HG03039 (cell line): Measurements from ENCODE around the gene MAP4K1.
"Not testable (repeated sequence)": the region's sequence is repeated elsewhere in the genome, so short reads cannot be mapped to it uniquely, and the experiment has no call there.

Source experiments
- ATAC-seq: cut with Tn5 transposase; IDR thresholded peaks from one replicate; pipeline ENCODE4 v1.9.1; 2021; ENCODE audit warnings: mild to moderate bottlenecking, moderate library complexity; ENCODE audit not compliant: unreplicated experiment

The MAP4K1 gene

DNA sequence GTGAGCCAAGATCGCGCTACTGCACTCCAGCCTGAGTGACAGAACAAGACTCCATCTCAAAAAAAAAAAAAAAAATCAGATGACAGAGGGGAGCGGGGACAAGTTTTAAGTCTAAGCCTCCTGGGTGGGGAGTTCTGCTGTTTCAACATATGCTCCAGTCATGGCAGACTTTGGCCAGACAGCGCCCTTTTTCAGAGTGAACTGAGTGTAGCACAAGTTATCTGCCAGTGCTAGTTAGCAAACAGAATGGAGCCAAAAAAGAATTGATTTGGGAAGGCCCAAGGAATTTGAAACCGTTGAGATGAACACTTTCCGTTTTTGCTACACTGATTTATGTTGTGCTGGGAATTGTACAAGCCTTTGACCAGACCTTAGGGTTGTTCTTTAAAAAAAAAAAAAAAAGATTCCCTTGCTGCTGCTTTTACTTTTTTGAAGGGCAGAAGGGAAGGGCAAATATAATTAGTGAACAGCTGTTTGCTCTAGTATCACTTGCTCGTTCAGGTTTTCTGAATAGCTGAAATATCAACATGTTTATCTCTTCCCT, 35.3 kb upstream of the MAP4K1 start:
- no peak for ATAC-seq

DNA sequence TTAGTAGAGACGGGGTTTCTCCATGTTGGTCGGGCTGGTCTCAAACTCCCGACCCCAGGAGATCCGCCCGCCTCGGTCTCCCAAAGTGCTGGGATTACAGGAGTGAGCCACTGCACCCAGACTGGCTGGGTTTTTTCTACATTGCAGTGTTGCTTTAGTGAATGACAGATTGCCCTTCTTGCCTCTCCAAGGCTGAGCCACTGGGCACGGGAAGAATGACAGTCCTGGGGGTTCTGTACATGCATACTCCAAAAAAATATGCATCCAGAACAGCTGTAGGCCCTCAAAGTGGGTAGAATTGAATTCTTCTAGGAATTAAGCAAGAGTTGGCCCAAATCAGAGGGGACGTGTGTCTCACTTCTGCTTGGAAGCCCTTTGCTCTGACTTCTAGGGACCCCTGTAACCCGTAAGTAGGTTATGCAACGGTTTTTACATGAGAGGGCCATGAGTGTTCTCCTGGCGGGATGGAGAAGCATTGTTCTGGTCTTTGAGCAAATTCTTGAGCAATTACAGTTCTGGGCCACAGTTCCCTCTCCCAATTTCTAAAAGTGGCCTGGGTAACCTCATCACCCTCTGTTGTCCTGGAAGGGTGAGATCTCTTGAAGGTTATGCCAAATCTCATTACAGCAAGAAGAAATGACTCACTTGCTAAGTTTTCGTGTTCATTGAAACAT, 33.3 kb upstream of the MAP4K1 start:
- no peak for ATAC-seq

DNA sequence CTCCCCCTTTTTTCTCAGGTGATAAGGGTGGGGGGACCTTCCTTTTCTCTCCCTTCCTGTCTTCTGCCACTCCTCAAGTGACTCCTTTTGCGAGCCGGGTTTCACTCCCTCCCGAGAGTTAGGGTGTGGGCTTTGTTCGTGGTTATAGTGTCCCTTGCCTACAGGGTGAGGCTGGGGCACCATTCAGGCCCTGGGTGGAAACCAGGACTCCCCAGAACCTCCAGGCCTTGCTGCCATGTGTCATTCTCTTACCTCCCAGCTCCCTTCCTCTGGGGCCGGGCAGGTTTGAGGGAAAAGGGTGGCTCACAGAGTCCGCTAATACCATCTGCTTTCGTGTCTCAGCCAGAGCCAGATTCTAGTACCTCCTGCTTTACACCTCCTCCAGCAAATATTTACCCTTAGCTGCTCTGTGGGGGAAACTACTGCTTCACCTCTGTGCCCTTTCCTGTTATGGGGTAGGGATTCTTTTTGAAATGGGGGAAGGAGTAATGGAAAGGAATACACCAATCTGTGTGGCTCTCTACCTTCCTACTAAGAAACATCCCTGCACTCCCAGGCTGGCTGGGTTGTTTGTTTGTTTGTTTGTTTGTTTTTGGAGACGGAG, 32.5 kb upstream of the MAP4K1 start:
- no peak for ATAC-seq

DNA sequence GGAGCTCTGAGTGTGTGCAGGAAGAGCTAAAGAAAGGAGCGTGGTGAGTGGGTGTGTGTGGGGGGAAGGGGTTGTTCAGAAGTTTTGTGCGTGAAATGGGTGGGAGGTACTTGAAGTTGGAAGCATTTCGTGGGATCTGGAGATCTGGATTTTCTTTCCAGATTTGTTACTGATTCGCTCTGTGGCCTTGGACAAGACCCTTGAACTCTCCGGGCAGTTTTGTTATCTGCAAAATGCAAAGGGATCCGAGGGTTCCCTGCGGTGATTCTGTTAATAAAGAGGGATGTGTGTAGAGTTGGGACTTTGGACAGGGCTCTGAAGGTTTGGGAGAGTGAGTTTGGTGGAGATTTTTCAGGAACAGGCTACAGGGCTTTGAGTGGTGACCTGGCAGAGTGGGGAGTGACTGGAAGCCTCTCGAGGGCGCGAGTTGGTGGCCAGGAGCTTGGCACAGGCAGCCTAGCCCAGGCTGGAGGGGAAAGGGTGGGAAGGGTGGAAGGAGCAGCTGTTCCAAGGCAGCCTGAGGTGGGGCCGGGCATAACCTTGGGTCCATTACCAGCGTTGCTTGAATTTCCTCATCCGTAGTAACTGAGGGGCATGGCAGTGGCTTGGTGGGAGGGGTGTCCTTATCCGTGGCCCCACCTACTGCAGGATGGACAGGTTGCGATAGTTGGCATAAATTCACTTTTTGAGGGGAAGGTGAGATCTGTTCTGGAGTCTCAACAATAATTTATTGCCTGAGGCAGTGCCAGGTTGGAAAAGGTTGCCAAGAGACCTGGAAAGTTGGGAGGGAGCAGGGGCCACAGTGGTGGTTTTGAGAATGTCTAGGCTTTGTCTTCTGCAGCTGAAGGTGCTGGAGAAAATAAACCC, 31.8 kb upstream of the MAP4K1 start:
- no peak for ATAC-seq

DNA sequence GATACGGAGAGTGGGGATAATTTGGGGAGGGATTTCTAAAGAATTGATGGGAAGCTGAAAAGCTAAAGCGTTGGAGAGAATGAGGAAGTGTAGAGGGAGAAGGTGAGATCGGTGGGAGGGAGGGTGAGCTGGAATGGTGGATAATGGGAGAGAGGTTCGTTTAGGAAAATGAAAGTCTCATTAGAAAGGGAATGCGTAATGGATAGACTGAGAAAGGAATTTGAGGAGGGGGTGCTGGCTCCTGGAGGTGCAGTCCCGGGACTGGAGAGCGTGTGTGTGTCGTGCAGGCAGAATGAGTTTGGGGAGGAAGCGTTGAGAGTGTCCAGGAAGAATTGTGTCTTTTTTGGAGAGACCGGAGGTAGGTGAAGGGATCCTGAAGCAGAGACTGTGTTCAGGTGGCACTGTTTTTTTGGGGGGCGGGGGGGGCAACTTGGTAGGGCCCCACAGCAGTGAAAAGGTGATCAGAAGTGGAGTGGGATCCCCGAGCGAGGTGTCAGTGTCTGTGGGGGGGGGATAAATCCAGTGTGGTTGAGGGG, 31.1 kb upstream of the MAP4K1 start:
- no peak for ATAC-seq

DNA sequence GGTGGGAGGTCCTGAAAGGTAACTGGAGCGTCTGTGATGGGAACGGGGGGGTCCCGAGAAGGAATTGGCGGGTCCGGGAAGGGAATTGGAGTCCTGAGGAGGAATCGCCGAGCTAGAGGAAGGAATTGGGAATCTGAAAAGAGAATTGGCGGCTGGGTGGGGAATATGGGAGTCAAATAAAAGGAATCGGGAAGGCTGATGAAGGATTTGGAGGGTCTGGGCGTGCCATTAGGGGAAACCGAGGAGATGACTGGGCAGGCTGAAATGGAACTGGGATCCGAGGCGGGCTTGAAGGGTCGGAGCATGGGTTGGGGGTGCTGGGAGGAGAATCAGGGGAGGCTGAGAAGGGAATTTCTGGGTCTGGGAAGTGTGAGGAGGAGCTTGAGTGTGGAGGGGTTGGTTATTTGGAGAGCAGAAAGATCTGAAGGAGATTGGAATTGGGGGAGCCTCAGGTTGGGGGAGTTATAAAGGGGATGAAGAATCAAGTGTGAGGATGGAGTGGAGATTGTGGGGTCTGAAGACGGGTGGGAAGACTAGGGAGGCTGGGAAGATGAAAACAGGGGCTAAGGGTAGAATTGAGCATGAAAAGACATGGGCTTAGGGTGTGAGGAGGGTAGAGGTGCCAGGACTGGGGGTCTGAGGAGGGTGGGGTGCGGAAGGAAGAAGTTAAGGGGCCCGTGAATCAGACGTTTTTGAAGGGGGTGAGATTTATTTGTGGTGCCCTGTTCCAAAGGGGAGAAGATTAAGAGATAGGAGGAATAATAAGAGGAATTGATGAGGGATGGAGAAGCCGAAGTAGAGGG, 30.4 kb upstream of the MAP4K1 start:
- no peak for ATAC-seq

DNA sequence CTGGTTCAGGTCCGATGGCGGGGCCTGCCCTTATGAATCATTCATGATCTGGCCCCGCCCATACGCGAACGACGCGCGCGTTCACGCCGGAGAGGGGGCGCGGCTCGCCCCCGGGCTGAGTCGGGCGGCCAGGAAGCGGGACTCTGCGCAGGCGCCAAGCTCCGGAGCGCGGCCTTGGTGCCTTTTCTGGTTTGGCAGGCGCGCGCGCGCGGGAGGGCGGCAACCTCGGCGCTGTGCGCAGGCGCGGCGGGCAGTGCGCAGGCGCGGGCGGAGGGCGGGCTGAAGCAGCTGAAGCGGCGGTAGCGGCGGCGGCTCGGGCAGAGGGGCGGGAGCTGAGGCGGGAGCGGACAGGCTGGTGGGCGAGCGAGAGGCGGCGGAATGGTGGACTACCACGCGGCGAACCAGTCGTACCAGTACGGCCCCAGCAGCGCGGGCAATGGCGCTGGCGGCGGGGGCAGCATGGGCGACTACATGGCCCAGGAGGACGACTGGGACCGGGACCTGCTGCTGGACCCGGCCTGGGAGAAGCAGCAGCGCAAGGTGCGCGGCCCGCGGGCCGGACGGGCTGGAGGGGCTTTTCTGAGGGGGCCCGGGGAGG, 29.7 kb upstream of the MAP4K1 start, which contains the start of gene ACTN4:
TSS of gene ACTN4 (plus strand) at position 282 of the 598 bp plus-strand sequence. CDS start at position 379, 97 bp downstream.
- ATAC-seq = peak; percentile 88

DNA sequence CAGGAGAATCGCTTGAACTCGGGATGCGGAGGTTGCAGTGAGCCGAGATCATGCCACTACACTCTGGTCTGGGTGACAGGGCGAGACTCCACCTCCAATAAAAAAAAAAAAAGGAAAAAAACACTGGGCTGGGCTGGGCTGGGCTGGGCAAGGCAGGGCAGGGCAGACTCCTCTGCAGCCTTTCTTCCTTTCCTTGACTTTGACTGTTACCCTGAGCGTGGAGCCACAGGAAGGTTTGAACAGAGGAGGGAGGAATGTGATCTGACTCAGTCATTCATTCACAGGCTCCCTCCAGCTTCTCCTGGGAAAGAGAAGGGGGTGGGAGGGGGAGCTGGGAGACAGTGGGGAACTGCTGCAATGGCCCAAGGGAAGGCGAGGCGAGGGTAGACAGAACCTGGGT, 27.0 kb upstream of the MAP4K1 start:
- no peak for ATAC-seq

DNA sequence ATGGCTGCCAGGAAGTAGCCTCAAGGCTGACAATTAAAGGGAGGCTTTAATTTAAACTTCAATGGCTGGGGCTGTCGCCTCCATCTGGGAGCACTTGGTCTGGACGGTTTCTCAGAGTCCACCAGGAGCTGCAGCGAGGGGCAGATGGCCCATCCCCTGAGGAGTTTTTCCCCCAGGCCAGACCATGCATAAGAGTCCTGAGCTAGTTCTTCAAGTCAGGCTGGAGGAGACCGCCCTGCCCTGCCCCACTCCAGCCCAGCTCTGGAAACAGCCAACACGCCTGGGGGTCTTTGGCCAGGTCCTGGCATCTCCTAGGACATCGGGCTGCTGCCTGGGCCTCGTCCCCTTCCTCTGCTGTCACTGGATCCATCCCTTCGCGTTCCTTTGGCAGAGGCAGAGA, 24.4 kb upstream of the MAP4K1 start:
- no peak for ATAC-seq

DNA sequence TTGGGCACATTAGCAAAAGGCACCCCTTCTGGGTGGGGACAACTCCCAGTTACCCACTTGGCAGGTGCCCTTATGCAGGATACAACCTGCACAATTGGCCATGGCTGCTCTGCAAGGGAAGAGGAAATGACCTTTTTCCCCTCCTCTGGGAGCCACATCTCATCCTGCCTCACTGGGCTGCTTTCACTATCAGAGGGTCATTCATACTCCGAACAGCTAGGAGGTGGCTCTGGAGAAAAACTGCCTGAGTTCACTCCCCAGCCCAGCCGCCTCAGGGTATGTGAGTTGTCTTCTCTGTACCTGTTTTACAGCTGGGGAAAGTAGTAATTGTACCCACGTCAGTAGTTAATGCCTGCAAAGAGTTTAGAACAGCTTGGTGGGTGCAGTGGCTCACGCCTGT, 22.6 kb upstream of the MAP4K1 start:
- ATAC-seq = no peak

DNA sequence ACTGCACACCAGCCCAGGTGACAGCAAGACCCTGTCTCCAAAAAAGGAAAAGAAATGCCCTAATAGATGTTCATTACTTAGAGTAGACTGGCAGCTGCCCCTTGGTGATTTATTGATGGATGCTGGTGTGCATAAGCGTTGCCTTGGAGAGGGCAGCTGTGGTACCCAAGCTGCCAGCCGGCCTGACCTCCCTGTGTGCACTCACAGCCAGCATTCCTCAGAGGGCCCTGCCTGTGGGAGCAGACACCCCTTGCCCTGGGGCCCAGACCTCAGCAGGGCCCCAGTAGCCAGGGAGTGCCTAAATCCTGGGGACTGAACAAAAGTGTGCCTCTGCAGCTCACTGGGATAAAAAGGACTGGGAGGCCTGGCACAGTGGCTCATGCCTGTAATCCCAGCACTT, 21.9 kb upstream of the MAP4K1 start:
- ATAC-seq = no peak

DNA sequence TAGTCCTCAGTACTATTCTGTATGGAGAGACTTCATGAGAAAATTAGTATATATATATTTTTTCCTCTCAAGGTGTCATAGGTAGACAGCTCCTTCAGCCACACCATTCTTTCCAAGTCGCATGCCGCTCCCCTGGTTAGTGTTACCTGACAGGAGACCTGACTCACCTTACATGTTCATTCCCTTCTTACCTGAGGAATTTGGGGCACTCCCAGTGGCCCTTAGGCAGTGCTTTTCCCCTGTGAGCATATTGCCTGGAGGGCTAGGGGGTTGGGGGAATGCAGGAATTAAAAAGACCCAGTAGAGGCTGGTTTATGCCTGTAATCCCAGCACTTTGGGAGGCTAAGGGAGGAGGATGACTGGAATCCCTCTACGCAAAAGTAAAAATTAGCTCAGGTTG, 20.7 kb upstream of the MAP4K1 start:
- ATAC-seq = no peak

DNA sequence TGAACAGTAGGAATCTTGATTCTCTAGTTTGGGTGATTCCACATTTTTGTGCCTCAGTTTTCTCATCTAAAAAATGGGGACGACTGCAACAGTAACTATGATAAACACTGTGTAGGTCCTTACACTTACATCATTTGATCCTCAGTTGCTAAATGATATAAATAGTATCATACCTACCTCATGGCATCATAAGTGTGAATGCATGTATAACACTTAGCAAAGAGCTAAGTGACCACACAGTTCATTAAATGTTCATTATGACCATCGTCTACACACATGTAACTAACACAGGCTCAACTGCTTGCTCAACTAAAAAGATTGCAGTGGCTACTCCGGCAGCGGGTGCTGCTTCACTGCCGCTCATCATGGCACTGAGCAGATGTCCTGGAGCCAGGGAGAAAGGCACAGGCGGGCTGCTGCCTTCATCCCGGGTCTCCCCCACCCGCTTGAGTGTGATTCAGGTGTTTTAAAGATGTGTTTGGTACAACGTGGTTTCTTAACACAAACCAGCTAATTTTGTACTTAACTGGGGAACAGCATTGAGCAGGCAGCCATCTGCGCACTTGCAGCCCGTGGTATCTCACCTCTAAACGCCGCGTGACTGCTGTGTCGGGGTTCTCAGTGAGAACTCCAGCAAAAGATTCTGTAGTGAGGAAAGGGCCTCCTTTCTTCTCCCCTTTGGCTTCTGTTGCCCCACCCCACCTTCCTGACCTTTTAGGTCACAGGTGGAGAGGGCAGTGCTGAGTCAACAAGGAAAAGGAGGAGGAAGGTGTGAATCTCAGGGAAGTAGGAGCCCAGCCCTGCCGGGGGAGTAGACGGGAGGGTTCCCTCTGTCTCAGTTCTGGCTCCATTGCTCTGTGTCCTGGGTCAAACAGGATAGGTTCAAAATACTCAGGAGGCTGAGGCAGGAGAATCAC, 18.0 kb upstream of the MAP4K1 start:
- ATAC-seq = no peak

DNA sequence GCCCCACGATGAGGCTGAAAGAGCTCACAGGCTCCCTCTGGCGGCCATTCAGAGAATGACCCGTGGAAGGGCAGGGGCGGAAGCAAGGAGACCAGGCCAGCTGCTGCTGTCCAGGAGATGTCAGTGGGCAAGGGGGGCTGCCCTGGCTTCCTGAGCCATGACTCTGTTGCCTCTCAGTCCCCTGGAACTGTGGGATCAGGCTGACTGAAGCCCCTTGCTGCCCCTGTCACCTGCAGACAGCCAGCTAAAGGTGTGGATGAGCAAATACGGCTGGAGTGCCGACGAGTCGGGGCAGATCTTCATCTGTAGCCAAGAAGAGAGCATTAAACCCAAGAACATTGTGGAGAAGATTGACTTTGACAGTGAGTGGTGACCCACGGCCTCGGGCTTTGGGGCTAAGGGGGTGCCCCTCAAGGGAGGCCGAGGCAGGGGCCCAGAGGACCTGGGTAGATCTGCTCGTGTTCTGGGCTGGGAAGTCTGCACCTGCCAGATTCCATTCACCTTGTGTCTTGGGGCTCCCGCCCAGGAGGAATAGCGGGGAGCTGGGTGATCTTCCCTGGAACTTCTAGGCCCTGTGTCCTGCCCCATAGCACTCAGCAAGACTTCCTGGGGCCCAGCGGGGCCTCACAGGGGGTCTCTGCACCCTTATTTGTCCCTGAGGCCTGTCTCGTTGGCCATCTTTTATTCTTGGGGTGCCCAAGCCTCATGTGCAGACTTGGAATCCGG, 17.2 kb upstream of the MAP4K1 start:
- ATAC-seq = no peak

DNA sequence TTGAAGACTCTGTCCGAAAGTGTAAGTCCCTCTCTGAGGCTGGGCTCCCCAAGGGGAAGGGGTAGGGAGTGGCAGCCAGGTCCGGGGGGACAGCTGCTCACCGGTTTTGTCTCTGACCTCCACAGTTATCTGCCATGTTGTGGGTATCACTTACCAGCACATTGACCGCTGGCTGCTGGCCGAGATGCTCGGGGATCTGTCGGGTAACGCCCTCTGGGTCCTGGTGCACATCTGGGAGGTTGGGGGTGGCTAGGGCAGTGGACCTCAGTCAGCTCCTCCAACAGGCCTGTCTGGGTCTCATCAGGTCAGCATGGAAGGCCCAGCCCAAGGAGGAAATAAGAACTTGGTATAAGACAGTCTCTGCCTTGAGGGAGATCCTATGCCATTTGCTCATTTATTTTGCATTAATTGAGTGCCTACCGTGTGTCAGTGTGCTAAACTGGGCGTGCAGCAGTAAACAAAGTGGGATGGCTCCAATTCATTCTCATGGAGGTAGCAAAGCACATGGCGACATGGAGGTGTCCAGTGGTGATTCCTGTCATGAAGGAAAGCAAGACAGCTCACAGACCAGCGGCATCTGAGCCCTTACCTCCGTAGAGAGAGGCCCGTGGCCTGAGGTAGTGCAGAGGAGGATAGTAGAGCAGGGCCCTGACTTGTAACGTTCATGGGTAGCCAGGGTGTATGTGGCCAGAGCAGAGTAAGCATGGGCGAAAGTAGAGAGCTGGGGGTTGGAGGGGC, 14.9 kb upstream of the MAP4K1 start:
- no peak for ATAC-seq

DNA sequence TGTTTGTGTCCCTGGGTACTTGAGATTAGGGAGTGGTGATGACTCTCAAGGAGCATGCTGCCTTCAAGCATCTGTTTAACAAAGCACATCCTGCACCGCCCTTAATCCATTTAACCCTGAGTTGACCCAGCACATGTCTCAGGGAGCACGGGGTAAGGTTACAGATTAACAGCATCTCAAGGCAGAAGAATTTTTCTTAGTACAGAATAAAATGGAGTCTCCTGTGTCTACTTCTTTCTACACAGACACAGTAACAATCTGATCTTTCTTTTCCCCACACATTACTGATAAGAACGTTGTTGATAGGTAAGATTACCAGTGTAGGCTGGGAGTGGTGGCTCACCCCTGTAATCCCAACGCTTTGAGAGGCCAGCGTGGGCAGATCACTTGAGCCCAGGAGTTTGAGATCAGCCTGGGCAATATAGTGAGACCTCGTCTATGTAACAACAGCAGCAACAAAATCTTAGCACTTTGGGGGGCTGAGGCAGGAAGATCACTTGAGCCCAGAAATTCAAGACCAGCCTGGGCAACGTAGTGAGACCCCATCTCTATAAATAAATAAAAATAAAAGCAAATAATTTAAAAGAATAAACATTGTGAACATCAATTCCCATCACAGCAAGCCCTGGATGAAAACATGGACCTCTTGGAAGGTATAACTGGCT, 14.2 kb upstream of the MAP4K1 start:
- not testable (repeated sequence) for ATAC-seq

DNA sequence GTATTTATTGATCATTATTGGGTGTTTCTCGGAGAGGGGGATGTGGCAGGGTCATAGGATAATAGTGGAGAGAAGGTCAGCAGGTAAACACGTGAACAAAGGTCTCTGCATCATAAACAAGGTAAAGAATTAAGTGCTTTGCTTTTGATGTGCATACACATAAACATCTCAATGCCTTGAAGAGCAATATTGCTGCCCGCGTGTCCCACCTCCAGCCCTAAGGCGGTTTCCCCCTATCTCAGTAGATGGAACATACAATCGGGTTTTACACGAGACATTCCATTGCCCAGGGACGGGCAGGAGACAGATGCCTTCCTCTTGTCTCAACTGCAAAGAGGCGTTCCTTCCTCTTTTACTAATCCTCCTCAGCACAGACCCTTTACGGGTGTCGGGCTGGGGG, 13.5 kb upstream of the MAP4K1 start:
- not testable (repeated sequence) for ATAC-seq
